Rectal smooth muscle tissue (tissue), 1 donor: Measurements from ENCODE around the gene KCNIP4.
"Not testable (repeated sequence)": the region's sequence is repeated elsewhere in the genome, so short reads cannot be mapped to it uniquely, and the experiment has no call there.

Experiments used
- H3K27ac ChIP-seq: one replicate; pipeline ENCODE4 v1.7.0; 2013; ENCODE audit warnings: low read depth, low read length, inconsistent platforms
- H3K27me3 ChIP-seq: one replicate; pipeline ENCODE4 v1.7.0; 2013; ENCODE audit warnings: low read length; ENCODE audit not compliant: control insufficient read depth, insufficient read depth
- H3K36me3 ChIP-seq: one replicate; pipeline ENCODE4 v1.7.0; 2013; ENCODE audit warnings: low read length; ENCODE audit not compliant: control insufficient read depth, insufficient read depth
- H3K4me1 ChIP-seq: one replicate; pipeline ENCODE4 v1.7.0; 2013; ENCODE audit warnings: low read length; ENCODE audit not compliant: control insufficient read depth, insufficient read depth
- H3K4me3 ChIP-seq: one replicate; pipeline ENCODE4 v1.7.0; 2013; ENCODE audit warnings: low read length
- H3K9ac ChIP-seq: one replicate; pipeline ENCODE4 v1.7.0; 2013; ENCODE audit warnings: low read length

KCNIP4 gene

DNA sequence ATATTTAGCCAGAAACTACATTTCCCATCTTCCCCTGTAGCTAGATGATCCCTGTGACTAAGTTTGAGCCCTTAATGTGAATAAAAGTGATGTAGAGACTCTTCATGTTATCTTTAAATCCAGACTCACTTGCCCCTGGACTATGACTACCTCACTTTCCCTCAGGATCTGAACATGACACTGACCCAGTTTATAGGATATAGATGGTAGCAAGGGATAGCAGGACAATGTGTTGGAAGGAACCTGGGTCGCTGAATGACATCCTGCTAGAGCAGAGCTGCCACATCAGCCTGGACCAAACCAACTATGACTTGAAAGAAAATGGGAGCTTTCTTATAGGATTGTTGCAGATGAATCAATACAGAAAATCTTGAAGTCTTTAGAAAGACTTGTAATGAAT is 1110.1 kb downstream of the KCNIP4 start:
- H3K27me3 ChIP-seq = no peaks in the 10 kb centered on the region

DNA sequence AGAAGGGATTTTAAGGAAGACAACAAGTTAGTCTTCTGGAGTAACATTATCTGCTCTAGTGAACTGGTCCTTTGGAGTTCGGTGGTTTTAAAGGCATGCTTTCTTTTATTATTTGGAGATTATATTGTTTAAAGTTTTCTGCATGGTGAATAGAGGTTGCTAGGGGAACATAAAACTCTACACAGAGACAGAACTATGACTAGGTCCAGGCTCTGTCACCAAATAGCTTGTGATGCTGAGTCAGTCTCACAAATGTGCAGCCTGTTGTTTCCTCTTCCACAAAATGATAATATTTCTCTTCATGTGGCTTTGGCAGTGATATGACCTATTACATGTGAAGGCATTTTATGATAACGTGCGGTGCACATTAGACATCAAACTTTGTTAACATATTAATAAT is 1115.7 kb downstream of the KCNIP4 start:
- no peaks in the 10 kb centered on the region for H3K36me3 ChIP-seq
- H3K27me3 ChIP-seq = no peaks in the 10 kb centered on the region
- no peak overlapping the region for H3K4me3 ChIP-seq
- no peak overlapping the region for H3K9ac ChIP-seq
- H3K27ac ChIP-seq = no peak overlapping the region
- no peaks in the 10 kb centered on the region for H3K4me1 ChIP-seq

More for the DNA sequence above, 1110.1 kb downstream of the KCNIP4 start:
- H3K27ac ChIP-seq = no peak overlapping the region
- peaks cover 3% of the 10 kb centered on the region for H3K4me1 ChIP-seq
- no peaks in the 10 kb centered on the region for H3K36me3 ChIP-seq
- H3K4me3 ChIP-seq = no peak overlapping the region
- H3K9ac ChIP-seq = no peak overlapping the region

GRCh38 chr4:20831746-20832145 is 1116.8 kb downstream of the KCNIP4 start:
- Histone ChIP-seq H3K9ac (no peak overlapping the region), H3K27ac (no peak overlapping the region), H3K27me3 (no peaks in the 10 kb centered on the region), H3K4me1 (no peaks in the 10 kb centered on the region), H3K4me3 (no peak overlapping the region), H3K36me3 (no peaks in the 10 kb centered on the region)

- no peaks in the 10 kb centered on the region for H3K36me3 ChIP-seq
- no peaks in the 10 kb centered on the region for H3K4me1 ChIP-seq
- no peak overlapping the region for H3K9ac ChIP-seq
- no peaks in the 10 kb centered on the region for H3K27me3 ChIP-seq
- no peak overlapping the region for H3K4me3 ChIP-seq
- no peak overlapping the region for H3K27ac ChIP-seq
These were observed 1118.8 kb downstream of the KCNIP4 start for GRCh38 chr4:20829617-20830357.

GRCh38 chr4:20825505-20825904 is 1123.1 kb downstream of the KCNIP4 start:
- no peaks in the 10 kb centered on the region for H3K27me3 ChIP-seq
- no peak overlapping the region for H3K9ac ChIP-seq
- H3K4me1 ChIP-seq = no peaks in the 10 kb centered on the region
- no peak overlapping the region for H3K4me3 ChIP-seq
- H3K27ac ChIP-seq = peak overlapping the region; percentile 34
- no peaks in the 10 kb centered on the region for H3K36me3 ChIP-seq

- H3K4me3 ChIP-seq = no peak overlapping the region
- H3K9ac ChIP-seq = no peak overlapping the region
- H3K27ac ChIP-seq = no peak overlapping the region
- H3K27me3 ChIP-seq = no peaks in the 10 kb centered on the region
- H3K4me1 ChIP-seq = peaks cover 7% of the 10 kb centered on the region
- H3K36me3 ChIP-seq = no peaks in the 10 kb centered on the region
These were observed 1132.3 kb downstream of the KCNIP4 start for GRCh38 chr4:20816287-20816686.

DNA sequence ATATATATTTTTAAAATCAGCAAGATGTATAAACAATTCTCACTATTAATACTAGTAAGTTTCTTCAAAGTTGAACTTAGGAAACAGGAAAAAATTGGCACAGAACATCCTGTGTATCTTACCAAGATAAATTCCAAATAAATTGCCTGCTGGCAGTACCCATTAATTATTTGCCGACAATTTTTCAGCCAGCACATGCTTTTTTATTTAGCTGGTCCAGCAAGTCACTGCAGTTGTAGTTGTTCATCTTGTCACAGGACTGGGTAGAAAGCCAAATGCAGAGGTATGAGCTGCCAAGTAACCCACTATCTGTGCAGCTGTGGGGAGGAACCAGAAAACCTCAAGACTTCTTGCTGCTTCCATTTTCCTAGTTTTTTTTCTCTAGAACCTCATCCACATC is 1134.9 kb downstream of the KCNIP4 start:
- H3K36me3 ChIP-seq = no peaks in the 10 kb centered on the region
- H3K4me3 ChIP-seq = no peak overlapping the region
- peaks cover 7% of the 10 kb centered on the region for H3K4me1 ChIP-seq
- H3K27ac ChIP-seq = no peak overlapping the region
- H3K27me3 ChIP-seq = no peaks in the 10 kb centered on the region
- H3K9ac ChIP-seq = no peak overlapping the region

GRCh38 chr4:20809812-20810211 is 1138.8 kb downstream of the KCNIP4 start:
- Histone ChIP-seq H3K27ac (no peak overlapping the region), H3K36me3 (no peaks in the 10 kb centered on the region), H3K4me3 (no peak overlapping the region), H3K4me1 (peaks cover 7% of the 10 kb centered on the region), H3K9ac (no peak overlapping the region), H3K27me3 (no peaks in the 10 kb centered on the region)

GRCh38 chr4:20805716-20806115 is 1142.9 kb downstream of the KCNIP4 start:
- H3K27ac ChIP-seq = no peak overlapping the region
- no peaks in the 10 kb centered on the region for H3K36me3 ChIP-seq
- no peak overlapping the region for H3K9ac ChIP-seq
- no peaks in the 10 kb centered on the region for H3K27me3 ChIP-seq
- H3K4me3 ChIP-seq = no peak overlapping the region
- H3K4me1 ChIP-seq = no peaks in the 10 kb centered on the region

GRCh38 chr4:20787940-20788665 is 1160.5 kb downstream of the KCNIP4 start:
- Histone ChIP-seq H3K4me3 (no peak overlapping the region), H3K9ac (no peak overlapping the region), H3K27ac (peak overlapping the region; percentile 24), H3K36me3 (no peaks in the 10 kb centered on the region), H3K27me3 (no peaks in the 10 kb centered on the region), H3K4me1 (peaks cover 3% of the 10 kb centered on the region)

DNA sequence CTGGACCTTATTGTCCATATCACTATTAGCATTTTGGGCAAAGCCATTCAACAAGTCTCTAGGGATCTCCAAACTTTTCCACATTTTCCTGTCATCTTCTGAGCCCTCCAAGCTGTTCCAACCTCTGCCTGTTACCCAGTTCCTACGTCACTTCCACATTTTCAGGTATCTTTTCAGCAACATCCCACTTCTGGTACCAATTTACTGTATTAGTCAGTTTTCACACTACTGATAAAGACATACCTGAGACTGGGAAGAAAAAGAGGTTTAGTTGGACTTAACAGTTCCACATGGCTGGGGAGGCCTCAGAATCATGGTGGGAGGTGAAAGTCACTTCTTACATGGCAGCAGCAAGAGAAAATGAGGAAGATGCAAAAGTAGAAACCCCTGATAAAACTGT is 1165.4 kb downstream of the KCNIP4 start:
- not testable (repeated sequence) for H3K4me1 ChIP-seq, H3K27ac ChIP-seq, H3K27me3 ChIP-seq, H3K9ac ChIP-seq, H3K36me3 ChIP-seq, H3K4me3 ChIP-seq

GRCh38 chr4:20778896-20779295 is 1169.7 kb downstream of the KCNIP4 start:
- H3K27me3 ChIP-seq = no peaks in the 10 kb centered on the region
- no peak overlapping the region for H3K4me3 ChIP-seq
- no peaks in the 10 kb centered on the region for H3K36me3 ChIP-seq
- H3K27ac ChIP-seq = no peak overlapping the region
- no peak overlapping the region for H3K9ac ChIP-seq
- peaks cover under 1% of the 10 kb centered on the region for H3K4me1 ChIP-seq
